A172 (cell line): ENCODE results near the gene ITGA8. TPM values are rescaled to one million over a fixed set of nuclear protein-coding genes. Genes with fewer than 3 reads are reported as not detected.
"Not testable (repeated sequence)": the region's sequence is repeated elsewhere in the genome, so short reads cannot be mapped to it uniquely, and the experiment has no call there.

Source experiments
- DNase-seq: peaks from one replicate; pipeline ENCODE4 v3.0.0-alpha.2; 2015; ENCODE audit warnings: low spot score
- total RNA-seq: library from RNA; depleted of rRNA; stranded (reverse); fragments of >200 nt; shearing (Covaris generic); gene quantifications from 2 replicates; pipeline ENCODE4 v1.2.3, GENCODE V29; 2014

Gene ITGA8
- total RNA-seq, 1 experiment from 2014 or later: 2.1 TPM

DNA sequence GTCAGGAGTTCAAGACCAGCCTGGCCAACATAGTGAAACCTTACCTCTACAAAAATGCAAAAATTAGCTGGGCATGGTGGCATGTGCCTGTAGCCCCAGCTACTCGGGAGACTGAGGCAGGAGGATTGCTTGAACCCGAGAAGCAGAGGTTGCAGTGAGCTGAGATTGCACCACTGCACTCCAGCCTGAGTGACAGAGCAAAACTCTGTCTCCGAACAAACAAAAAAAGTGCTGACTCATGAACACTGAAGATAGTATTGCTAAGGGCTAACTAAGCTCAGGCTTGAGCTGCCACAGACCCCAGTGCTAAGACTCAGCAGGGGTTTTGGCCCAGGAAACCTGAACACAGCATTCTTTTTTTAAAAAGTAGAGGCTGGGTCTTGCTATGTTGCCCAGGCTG, 162.6 kb downstream of the ITGA8 start:
- not testable (repeated sequence) for DNase-seq

DNA sequence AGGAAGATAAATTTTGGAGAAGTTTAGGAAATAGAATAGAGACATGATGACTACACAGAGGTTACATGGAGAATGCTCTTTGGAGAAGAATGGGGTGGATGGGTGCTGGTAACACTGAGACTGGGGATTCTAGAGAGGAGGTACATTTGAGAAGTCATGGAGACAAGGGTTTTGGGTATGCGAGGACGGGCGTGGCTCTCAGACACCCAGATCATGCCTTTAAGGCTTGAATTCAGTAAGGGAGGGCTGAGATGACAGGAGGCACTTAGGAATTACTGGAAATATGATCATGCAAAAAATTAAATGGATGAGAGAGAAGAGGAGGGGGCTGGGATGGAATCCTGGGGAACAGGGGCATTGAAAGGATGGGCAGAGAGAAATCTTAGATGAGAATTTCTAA, 168.8 kb downstream of the ITGA8 start:
- no peak for DNase-seq

DNA sequence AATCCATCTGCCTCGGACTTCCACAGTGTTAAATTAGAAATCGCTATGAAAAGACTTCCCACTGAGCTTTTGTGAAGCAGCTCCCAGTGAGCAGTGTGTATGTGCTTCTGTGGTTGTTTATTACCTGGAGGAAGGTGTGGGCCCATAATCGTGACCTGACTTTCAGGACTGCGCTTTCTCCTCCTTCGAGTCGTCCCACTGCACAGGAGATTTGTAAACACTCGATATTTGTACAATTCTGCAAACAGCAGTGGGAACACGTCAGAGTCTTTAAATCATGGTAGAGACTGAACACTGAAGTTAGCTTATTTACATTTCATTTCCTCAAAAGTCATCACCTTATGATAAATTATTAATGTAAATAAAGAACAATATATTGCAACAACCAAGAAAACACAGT, 171.4 kb downstream of the ITGA8 start:
- no peak for DNase-seq

DNA sequence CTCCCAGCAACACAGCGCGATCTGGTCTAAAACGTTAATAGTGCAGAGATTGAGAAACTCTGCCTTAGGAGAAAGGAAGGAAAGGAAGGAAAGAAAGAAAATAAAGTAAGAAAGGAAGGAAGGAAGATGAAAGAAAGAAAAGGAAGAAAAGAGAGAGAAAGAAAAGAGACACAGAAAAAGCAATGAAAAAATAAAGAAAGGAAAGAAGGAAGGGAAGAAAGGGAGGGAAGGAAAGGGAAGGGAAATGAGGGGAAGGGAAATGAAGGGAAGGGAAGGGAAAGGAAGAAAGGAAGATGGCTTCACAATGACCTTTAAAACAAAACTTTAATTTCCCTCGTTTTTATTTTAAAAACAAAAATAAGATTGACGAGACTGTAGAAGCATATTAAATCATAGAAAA, 173.1 kb downstream of the ITGA8 start:
- no peak for DNase-seq

DNA sequence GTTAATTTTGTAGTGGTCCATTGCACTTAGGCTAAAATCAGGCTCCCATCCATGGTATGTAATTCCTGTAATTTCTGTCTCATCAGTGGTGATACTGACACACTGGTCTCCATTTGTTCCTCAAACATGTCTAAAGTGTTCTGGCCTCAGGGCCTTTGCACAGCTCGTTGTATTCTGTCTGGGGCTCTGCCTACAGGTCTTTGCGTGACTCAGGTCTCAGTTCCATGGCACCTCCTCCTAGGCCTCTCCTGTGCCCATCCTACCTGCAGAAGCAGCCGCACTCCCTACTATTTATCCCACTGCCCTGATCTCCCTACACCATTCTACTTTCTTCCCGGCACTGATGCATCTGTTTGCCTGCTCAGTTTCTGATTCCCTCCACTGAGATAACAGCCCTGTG, 173.8 kb downstream of the ITGA8 start:
- no peak for DNase-seq

GRCh38 chr10:15545266-15545665, 174.5 kb downstream of the ITGA8 start:
- DNase-seq: no peak

DNA sequence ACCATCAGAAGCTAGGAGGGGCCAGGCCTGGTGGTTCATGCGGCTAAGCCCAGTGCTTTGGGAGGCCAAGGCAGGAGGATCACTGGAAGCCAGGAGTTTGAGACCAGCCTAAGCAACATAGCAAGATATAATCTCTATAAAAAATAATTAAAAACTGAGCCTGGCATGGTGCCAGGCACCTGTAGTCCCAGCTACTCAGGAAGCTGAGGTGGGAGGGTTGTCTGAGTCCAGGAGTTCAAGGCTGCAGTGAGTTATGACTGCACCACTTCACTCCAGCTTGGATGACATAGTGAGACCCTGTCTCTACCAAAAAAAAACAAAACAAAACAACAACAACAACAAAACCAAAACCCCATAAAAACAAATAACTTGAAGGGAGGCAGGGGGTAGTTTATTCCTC, 175.7 kb downstream of the ITGA8 start:
- DNase-seq: no peak

DNA sequence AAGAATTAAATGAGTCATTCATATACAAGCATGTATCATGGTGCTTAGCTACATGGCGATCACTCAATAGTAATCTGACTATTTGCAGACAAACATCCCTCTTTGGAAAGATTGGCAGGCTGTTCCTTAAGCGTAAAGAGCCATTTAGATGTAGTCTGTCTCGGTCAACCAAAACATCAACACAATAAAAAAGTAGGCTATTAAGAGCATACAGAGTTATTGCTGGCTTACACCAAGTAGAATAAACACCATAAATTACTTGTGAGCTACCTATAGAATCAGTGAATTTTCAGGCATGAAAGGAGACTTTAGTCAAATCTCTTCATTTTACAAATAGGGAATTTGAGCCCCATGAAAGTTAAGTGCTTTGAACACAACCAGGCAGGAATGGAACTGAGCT, 176.9 kb downstream of the ITGA8 start:
- no peak for DNase-seq

DNA sequence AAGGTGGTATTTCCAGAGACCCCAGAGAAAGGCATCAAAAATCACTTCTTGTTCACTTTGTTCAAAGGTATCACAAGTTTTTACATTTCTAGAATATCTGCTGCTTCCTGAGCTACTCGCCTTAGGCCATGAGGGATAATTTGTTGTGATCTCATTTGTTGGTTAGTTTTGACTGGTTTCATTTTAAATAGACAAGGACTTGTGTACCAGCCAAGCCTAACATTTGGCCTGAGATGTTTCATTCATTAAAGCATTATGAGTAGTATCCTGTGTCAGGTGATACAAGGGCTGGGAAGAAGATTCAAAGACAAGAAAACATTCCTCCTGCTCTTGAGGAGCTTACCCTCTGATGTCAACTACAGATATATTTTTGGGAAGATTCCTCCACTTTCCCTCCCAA, 178.3 kb downstream of the ITGA8 start:
- DNase-seq: no peak

DNA sequence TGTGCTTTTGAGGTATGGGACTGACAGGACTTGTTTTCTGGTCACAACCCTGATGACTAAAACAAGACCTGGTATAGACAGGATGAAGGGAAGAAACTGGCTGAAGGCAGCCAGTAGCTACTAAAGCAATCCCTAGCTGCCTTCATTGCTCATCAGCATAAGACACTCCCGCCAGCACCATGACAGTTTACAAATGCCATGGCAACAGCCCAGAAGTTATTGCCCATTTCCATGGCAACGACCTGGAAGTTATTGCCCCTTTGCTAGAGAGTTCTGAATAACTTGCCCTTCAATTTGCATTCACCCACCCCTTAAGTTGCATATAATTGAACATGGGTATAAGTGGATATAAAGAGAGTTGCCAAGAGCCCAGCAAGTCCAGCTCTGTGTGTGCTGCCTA, 179.0 kb downstream of the ITGA8 start:
- no peak for DNase-seq

GRCh38 chr10:15539262-15539661, 180.5 kb downstream of the ITGA8 start:
- no peak for DNase-seq

- not testable (repeated sequence) for DNase-seq
Observed at GRCh38 chr10:15534928-15535538, 184.7 kb downstream of the ITGA8 start.

DNA sequence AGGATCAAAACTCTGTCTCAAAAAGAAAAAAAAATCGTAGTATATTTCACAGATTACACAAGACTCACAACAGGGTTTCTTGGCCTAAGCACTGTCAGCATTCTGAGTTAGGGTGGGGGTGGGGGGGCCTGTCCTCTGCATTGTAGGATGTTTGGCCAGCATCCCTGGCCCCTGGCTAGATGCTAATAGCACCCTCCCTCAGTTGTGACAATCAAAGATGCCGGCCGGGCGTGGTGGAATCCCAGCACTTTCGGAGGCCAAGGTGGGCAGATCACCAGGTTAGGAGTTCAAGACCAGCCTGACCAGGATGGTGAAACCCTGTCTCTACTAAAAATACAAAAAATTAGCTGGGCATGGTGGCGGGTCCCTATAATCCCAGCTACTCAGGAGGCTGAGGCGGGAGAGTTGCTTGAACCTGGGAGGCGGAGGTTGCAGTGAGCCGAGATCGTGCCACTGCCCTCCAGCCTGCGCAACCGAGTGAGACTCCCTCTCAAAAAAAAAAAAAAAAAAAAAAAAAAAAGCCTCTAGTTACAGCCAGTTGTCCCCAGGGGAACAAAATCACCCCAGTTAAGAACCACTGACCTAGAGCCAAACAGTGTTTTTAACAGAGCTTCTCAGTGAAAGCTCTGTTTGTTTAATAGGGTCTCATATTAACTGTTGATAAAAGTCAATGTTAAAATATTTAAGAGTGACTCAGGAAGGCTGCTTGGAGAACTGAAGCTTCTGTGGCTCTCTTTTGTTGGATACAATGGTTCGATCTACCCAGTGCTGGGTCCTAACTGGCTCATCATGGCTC, 187.6 kb downstream of the ITGA8 start:
- no peak for DNase-seq

DNA sequence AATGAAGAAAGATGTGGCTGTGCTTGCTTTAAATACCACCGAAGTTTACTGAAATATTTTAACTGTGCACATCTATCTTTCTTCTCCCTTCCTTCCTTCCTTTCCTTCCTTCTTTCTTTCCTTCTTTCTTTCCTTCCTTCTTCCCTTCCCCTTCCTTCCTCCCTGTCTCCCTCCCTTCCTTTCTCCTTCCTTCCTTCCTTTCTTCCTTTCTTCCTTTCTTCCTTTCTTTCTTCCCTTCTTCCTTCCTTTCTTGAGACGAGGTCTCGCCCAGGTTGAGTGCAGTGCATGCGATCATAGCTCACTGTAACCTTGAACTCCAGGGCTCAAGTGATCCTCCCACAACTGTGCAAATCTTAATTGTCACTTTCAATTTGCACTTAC, 190.9 kb downstream of the ITGA8 start:
- no peak for DNase-seq

- no peak for DNase-seq
Observed at GRCh38 chr10:15526754-15527153, 193.0 kb downstream of the ITGA8 start.

GRCh38 chr10:15521328-15521903, 198.3 kb downstream of the ITGA8 start:
- DNase-seq: no peak

GRCh38 chr10:15518250-15518649, 201.5 kb downstream of the ITGA8 start:
- DNase-seq: peak; percentile 65

DNA sequence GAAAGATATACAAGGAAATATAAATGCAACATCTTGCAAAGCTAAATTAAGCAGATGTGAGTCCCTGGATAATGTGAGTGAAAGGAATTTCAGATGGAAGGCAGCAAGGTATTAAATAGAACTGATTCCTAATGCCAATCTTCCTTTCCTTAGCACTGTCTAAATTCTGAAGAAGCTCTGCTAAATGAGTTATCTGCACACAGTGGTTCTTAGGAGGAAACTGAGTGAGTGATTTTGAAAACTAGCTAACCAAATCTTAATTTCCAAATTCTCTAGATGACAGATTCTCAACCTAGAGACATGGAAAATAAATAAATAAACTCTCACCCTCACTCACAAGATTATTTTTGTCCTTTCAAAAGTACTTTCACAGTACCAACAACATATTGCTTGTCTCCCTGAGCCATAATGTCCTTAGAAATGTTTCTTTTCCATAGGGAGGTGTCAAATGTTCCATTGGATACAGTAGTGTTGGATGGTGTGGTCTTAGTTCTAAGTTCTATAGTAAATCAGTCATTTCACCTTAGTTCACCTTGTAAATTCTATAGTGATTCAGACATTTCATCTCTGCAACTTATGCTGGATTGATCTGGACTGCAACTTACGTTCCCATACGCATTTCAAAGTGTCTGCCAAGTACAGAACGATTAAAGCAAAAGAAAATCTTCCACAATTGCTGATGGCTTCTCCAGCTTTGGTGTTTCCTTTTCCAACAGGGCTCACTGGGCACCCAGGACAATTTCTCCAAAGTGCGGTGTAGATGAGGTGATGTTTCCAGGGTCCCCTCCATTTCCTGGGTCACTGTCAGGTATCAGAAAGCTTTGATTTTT, 203.3 kb downstream of the ITGA8 start:
- DNase-seq: no peak

GRCh38 chr10:15515202-15515601, 204.5 kb downstream of the ITGA8 start:
- DNase-seq: no peak

DNA sequence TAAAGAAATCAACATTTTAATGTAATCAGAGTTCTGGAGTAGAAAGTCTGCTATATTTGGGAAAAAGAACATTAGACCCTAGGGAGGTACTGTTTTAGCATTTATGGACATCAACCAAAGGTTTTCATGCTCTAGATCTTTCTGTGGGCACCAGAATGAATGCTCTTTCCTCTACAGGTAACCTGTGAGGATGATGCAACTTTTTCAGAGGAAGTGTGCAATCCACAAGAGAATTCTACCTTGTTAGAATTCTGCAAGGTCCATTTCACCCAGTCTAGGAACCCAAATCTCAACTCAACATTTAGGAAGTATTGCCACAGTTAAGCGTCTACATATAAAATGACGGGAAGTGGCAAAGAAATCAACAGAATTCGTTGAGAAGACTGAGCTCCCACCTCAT, 208.8 kb downstream of the ITGA8 start:
- no peak for DNase-seq

DNA sequence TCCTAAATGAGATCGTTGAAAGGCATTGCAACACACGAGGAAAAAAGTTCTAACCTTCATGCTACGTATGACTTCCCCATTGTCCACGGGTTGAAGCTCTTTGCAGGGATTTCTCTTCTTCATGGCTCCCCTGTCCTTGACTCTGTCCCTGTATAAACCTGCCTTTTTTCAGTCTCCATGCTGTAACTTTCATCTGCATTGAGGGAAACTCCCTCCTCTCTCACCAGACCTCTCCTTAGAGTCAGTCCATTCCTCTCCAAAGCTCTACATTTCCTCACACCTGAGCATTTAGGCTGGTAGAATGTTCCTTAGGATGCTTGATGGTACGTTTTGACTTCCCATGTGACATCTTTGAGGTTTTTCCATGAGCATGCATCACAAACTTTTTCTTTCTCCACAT, 214.4 kb downstream of the ITGA8 start:
- no peak for DNase-seq

- DNase-seq: peak; percentile 6
Observed at GRCh38 chr10:15504101-15504840, 215.5 kb downstream of the ITGA8 start.
